IMR-90 (cell line): ENCODE data around the gene BTBD18.

Experiments
- CEBPB ChIP-seq: IDR thresholded peaks from 2 replicates; pipeline ENCODE4 v1.6.1; 2012; ENCODE audit warnings: low read depth, low read length, improper control_type of control experiment
- POLR2A ChIP-seq: IDR thresholded peaks from 2 replicates; pipeline ENCODE4 v1.6.1; 2012; ENCODE audit warnings: mild to moderate bottlenecking, low read depth, low read length
- TF ChIP-seq, protein P1 (sequence below): conservative IDR thresholded peaks from 2 replicates; pipeline ENCODE4 v1.5.1; 2012; ENCODE audit warnings: mild to moderate bottlenecking, low read depth, low read length, improper control_type of control experiment
- TF ChIP-seq, protein P2 (sequence below): fragments of 150-350 bp; IDR thresholded peaks from 2 replicates; pipeline ENCODE4 v1.6.1; 2016; ENCODE audit warnings: low read depth, mild to moderate bottlenecking, low read length, moderate library complexity, borderline replicate concordance
- TF ChIP-seq, protein P3 (sequence below): fragments of 150-350 bp; IDR thresholded peaks from 2 replicates; pipeline ENCODE4 v1.6.1; 2017; ENCODE audit warnings: mild to moderate bottlenecking, antibody characterized with exemption, low read length, low read depth

GRCh38 chr11:57781529-57781943 lies 29.9 kb upstream of the BTBD18 start:
- TF ChIP-seq, protein P1, sequence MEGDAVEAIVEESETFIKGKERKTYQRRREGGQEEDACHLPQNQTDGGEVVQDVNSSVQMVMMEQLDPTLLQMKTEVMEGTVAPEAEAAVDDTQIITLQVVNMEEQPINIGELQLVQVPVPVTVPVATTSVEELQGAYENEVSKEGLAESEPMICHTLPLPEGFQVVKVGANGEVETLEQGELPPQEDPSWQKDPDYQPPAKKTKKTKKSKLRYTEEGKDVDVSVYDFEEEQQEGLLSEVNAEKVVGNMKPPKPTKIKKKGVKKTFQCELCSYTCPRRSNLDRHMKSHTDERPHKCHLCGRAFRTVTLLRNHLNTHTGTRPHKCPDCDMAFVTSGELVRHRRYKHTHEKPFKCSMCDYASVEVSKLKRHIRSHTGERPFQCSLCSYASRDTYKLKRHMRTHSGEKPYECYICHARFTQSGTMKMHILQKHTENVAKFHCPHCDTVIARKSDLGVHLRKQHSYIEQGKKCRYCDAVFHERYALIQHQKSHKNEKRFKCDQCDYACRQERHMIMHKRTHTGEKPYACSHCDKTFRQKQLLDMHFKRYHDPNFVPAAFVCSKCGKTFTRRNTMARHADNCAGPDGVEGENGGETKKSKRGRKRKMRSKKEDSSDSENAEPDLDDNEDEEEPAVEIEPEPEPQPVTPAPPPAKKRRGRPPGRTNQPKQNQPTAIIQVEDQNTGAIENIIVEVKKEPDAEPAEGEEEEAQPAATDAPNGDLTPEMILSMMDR, result no peak
- TF ChIP-seq, protein P2, sequence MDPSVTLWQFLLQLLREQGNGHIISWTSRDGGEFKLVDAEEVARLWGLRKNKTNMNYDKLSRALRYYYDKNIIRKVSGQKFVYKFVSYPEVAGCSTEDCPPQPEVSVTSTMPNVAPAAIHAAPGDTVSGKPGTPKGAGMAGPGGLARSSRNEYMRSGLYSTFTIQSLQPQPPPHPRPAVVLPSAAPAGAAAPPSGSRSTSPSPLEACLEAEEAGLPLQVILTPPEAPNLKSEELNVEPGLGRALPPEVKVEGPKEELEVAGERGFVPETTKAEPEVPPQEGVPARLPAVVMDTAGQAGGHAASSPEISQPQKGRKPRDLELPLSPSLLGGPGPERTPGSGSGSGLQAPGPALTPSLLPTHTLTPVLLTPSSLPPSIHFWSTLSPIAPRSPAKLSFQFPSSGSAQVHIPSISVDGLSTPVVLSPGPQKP, result no peak
- TF ChIP-seq POLR2A (no peak), CEBPB (no peak)
- TF ChIP-seq, protein P3, sequence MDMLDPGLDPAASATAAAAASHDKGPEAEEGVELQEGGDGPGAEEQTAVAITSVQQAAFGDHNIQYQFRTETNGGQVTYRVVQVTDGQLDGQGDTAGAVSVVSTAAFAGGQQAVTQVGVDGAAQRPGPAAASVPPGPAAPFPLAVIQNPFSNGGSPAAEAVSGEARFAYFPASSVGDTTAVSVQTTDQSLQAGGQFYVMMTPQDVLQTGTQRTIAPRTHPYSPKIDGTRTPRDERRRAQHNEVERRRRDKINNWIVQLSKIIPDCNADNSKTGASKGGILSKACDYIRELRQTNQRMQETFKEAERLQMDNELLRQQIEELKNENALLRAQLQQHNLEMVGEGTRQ, result no peak
